K562 (cell line): ENCODE data around the gene PITPNM1. TPM values are rescaled to one million over a fixed set of nuclear protein-coding genes. Genes with fewer than 3 reads are reported as not detected.

Experiments
- ATAC-seq: fragments of 200-7000 bp; cut with Tn5 transposase; 3 replicates; pipeline ENCODE4 v1.9.1; 2020; ENCODE audit warnings: moderate library complexity
- BruUV-seq: library from RNA; stranded (reverse); fragments of 400-500 nt; replicated peaks from 2 replicates; lab custom pipeline; 2021; lab: Mats Ljungman, UMichigan
- CTCF ChIA-PET: fragments of 300-600 bp; formaldehyde crosslinking; extraction: SDS; loops from one replicate; lab custom pipeline; 2021; ENCODE audit warnings: low intra/inter-chr PET ratio; lab: Yijun Ruan, JAX
- POLR2A ChIA-PET: fragments of 300-600, 350-650 bp; sonication (Branson Sonifier 250); formaldehyde crosslinking; extraction: SDS; loops from one replicate; lab custom pipeline; 2021; ENCODE audit warnings: antibody characterized with exemption, inconsistent platforms; lab: Yijun Ruan, JAX
- DNase-seq, 4 experiments: peaks; one replicate each; pipeline versions ENCODE4 v3.0.0 to v3.0.0-alpha.2; 2011 to 2018; ENCODE audit warnings: low spot score in 3 of 4, mixed read lengths in 3 of 4; ENCODE audit errors: extremely low read depth in 1 of 4
- FAIRE-seq: peaks from 2 replicates; lab custom pipeline; 2011; peaks lifted over from hg19 to GRCh38; lab: Jason Lieb, UNC
- H2AFZ ChIP-seq: 2 replicates; pipeline ENCODE4 v1.6.0; 2011; ENCODE audit warnings: low read depth, low read length, control low read depth, inconsistent platforms
- H3K27ac ChIP-seq: fragments of 200-600 bp; 3 replicates; pipeline ENCODE4 v1.8.0; 2011; ENCODE audit warnings: low read depth, mild to moderate bottlenecking, control low read depth, inconsistent platforms, low read length, moderate library complexity, mixed read lengths; ENCODE audit errors: extremely low read depth
- H3K27me3 ChIP-seq, 2 experiments: fragments of 300-600 bp in 1 of 2; 2 replicates in 1 of 2; 3 replicates in 1 of 2; pipeline versions ENCODE4 v1.6.0 to v1.8.0; 2011; ENCODE audit warnings: inconsistent platforms in 2 of 2, low read length in 2 of 2, mild to moderate bottlenecking in 1 of 2, mixed read lengths in 1 of 2, moderate library complexity in 1 of 2; ENCODE audit not compliant: control insufficient read depth in 2 of 2, insufficient read depth in 2 of 2
- H3K36me3 ChIP-seq: fragments of 300-600 bp; 3 replicates; pipeline ENCODE4 v1.8.0; 2011; ENCODE audit warnings: mild to moderate bottlenecking, low read length, inconsistent platforms; ENCODE audit not compliant: control insufficient read depth, insufficient read depth
- H3K4me1 ChIP-seq, 2 experiments: fragments of 200-600 bp in 1 of 2; replicated peaks in 1 of 2; 2 replicates in 1 of 2; 3 replicates in 1 of 2; pipeline versions ENCODE4 v1.5.1 to v1.8.0; 2011; ENCODE audit warnings: inconsistent platforms in 2 of 2, low read length in 2 of 2, mild to moderate bottlenecking in 1 of 2, mixed read lengths in 1 of 2, moderate library complexity in 1 of 2; ENCODE audit not compliant: control insufficient read depth in 2 of 2, insufficient read depth in 2 of 2
- H3K4me2 ChIP-seq: 2 replicates; pipeline ENCODE4 v1.6.1; 2011; ENCODE audit warnings: low read length, control low read depth, inconsistent platforms, mixed read lengths; ENCODE audit not compliant: insufficient read depth
- H3K4me3 ChIP-seq: fragments of 200-600 bp; sonication (generic), shearing (Covaris generic); 2 replicates; pipeline ENCODE4 v1.5.1; 2016; ENCODE audit warnings: control low read depth, inconsistent platforms
- H3K79me2 ChIP-seq: fragments of 200-600 bp; 3 replicates; pipeline ENCODE4 v1.8.0; 2011; ENCODE audit warnings: low read length, inconsistent platforms; ENCODE audit not compliant: control insufficient read depth, insufficient read depth
- H3K9ac ChIP-seq, 2 experiments: 2 replicates each; pipeline versions ENCODE4 v1.6.0 to v1.6.1; 2011; ENCODE audit warnings: low read depth in 2 of 2, low read length in 2 of 2, control low read depth in 1 of 2, inconsistent platforms in 1 of 2, mild to moderate bottlenecking in 1 of 2, mixed read lengths in 1 of 2; ENCODE audit not compliant: insufficient read depth in 1 of 2
- H3K9me1 ChIP-seq: one replicate; pipeline ENCODE4 v1.6.0; 2011; ENCODE audit warnings: inconsistent platforms, mild to moderate bottlenecking, low read length, moderate library complexity; ENCODE audit not compliant: control insufficient read depth, insufficient read depth
- H3K9me3 ChIP-seq: replicated peaks from 2 replicates; pipeline ENCODE4 v1.5.1; 2011; ENCODE audit warnings: low read depth, low read length, inconsistent platforms; ENCODE audit not compliant: control insufficient read depth, insufficient read depth
- H4K20me1 ChIP-seq: replicated peaks from 2 replicates; pipeline ENCODE4 v1.6.1; 2011; ENCODE audit warnings: low read length, inconsistent platforms, mixed read lengths; ENCODE audit not compliant: control insufficient read depth, insufficient read depth
- TRIM25 ChIP-seq: fragments of 450-650 bp; IDR thresholded peaks from 2 replicates; pipeline ENCODE4 v1.7.0; 2016; ENCODE audit warnings: borderline replicate concordance
- ZNF740 ChIP-seq, 3 experiments: fragments of 200-800 bp in 1 of 3; sonication (Bioruptor generic) in 1 of 3; sonication (generic) in 1 of 3; formaldehyde crosslinking in 1 of 3; IDR thresholded peaks; 2 replicates each; pipeline versions ENCODE4 v1.6.1 to v1.8.0; 2016 to 2022; ENCODE audit warnings: mild to moderate bottlenecking in 2 of 3, missing compliant biosample characterization in 2 of 3, missing genetic modification characterization in 2 of 3, missing genetic modification reagents in 1 of 3
- WGBS: fragments of 100-300 bp; shearing (Covaris generic); methylation state at CpG from one replicate; pipeline ENCODE4 v1.1.6; 2016; ENCODE audit warnings: low coverage, mixed read lengths; ENCODE audit not compliant: insufficient coverage; ENCODE audit errors: missing lambda C conversion rate; 5-methylcytosine and 5-hydroxymethylcytosine counted together
- in situ Hi-C: fragments of 300-500 bp; cut with MboI; formaldehyde crosslinking; loops from 4 replicates; pipeline ENCODE4 v1.15.0; 2018; ENCODE audit warnings: inconsistent platforms, mixed read lengths
- intact Hi-C: fragments of 100-400 bp; cut with micrococcal nuclease; formaldehyde crosslinking; loops from 2 replicates; pipeline ENCODE4 v1.14.2; 2022
- polyA plus RNA-seq, 8 experiments: library from polyadenylated mRNA; depleted of rRNA in 4 of 8; stranded (reverse) in 5 of 8; unstranded in 3 of 8; fragments of >200 nt; fragmentation: Nextera tagmentation in 2 of 8; fragmentation: Illumina TruSeq in 1 of 8; extraction: Ambion mirVana in 2 of 8; extraction: Trizol in 1 of 8; gene quantifications; 2 replicates each; pipeline versions ENCODE4 v1.2.1 to v1.2.3, GENCODE V29; 2011 to 2014; ENCODE audit warnings: inconsistent platforms in 1 of 8, missing spikeins in 1 of 8
- total RNA-seq, 7 experiments: library from RNA; depleted of rRNA in 6 of 7; stranded (reverse); fragments of >200 nt in 6 of 7; fragmentation: Illumina TruSeq in 2 of 7; extraction: Trizol in 2 of 7; gene quantifications; 2 replicates each; pipeline versions ENCODE4 v1.2.1 to v1.2.3, GENCODE V29; 2011 to 2021; ENCODE audit warnings: low replicate concordance in 1 of 7

The PITPNM1 gene
- total and polyA plus RNA-seq, 9 of the 15 experiments (the other 6 are each of a cell fraction or from before 2014, with no cell fraction given): 0.11 to 53.7 (median 16.0) TPM

GRCh38 chr11:67522338-67522737 is 17.2 kb upstream of the PITPNM1 start:
- peaks cover 0 to 35% of the 10 kb centered on the region in 2 experiments; a peak in 2 of 5 replicates for H3K4me1 ChIP-seq
- intact Hi-C loops (no loop called here), in situ Hi-C loops (no loop called here)
- CTCF ChIA-PET: interaction anchor here (0.6 kb wide), 1 partner anchor 1135 kb away, joined by 3 read pairs; no protein-coding TSS in a partner anchor
- H3K27ac ChIP-seq: no peak overlapping the region
- DNase-seq (no peak), FAIRE-seq (no peak), ATAC-seq (no peak)
- H3K4me3 ChIP-seq: no peak overlapping the region
- no peak overlapping the region for H2AFZ ChIP-seq
- 30% methylated on average over 14 of the region's 15 CpGs for WGBS
- H3K36me3 ChIP-seq: no peaks in the 10 kb centered on the region
- POLR2A ChIA-PET: no interaction called here
- H4K20me1 ChIP-seq: 0 out of 2 replicates have a peak, but pooled peaks cover 3% of the 10 kb centered on the region
- H3K79me2 ChIP-seq: no peaks in the 10 kb centered on the region
- BruUV-seq: no TSS peak
- H3K27me3 ChIP-seq: peaks cover 2 to 33% of the 10 kb centered on the region in 2 experiments; a peak in 4 of 5 replicates
- H3K9me1 ChIP-seq: no peaks in the 10 kb centered on the region
- no peak overlapping the region for H3K4me2 ChIP-seq
- TF ChIP-seq TRIM25 (no peak), ZNF740 (CRISPR knock-in tag; IDR thresholded peaks at IDR 0.05) (peak; percentile 21; the same call in 1 of the 2 replicates), ZNF740 (tag; IDR thresholded peaks at IDR 0.05) (no peak)
- H3K9ac ChIP-seq: no peak overlapping the region; a peak in 1 of 4 replicates
- H3K9me3 ChIP-seq: no peaks in the 10 kb centered on the region
